ENCODE results near the gene FAM209B. TPM values are rescaled to one million over a fixed set of nuclear protein-coding genes. Genes with fewer than 3 reads are reported as not detected.
"Not testable (repeated sequence)": the region's sequence is repeated elsewhere in the genome, so short reads cannot be mapped to it uniquely, and the experiment has no call there.

Gene FAM209B
- total and polyA plus RNA-seq, 4 donors: 0.90 to 0.92 TPM; not detected in 2

- H3K4me1 ChIP-seq (ENCODE audit: control insufficient read depth in 1 of 2, insufficient read depth in 2 of 2, low read length in 2 of 2): no peaks in the 10 kb centered on the region
- intact Hi-C loops (cut with DNase I): loop anchor here in 1 of 2 donors (5.0 kb wide), 1 partner anchor 794 kb away; no protein-coding TSS in a partner anchor
- H3K27ac ChIP-seq (ENCODE audit: low read depth in 1 of 2, low read length in 2 of 2): no peak overlapping the region
- H3K4me3 ChIP-seq (ENCODE audit: low read length in 2 of 2): no peak overlapping the region
- no peak for DNase-seq
- no peaks in the 10 kb centered on the region for H3K36me3 ChIP-seq (ENCODE audit: control insufficient read depth in 1 of 2, insufficient read depth in 2 of 2, low read length in 1 of 2)
- H3K9me3 ChIP-seq (ENCODE audit: control insufficient read depth, low read length): peaks cover 2% of the 10 kb centered on the region
- no peak for ATAC-seq (ENCODE audit: low FRiP score)
- WGBS, 2 donors: 60 to 70% methylated on average over 8 of the region's 8 CpGs
- no peaks in the 10 kb centered on the region for H3K27me3 ChIP-seq (ENCODE audit: control insufficient read depth in 1 of 2, insufficient read depth in 2 of 2, low read length in 1 of 2)
Measured at GRCh38 chr20:56552911-56553629, 20.0 kb downstream of the FAM209B start.

- Histone ChIP-seq H3K9me3 (ENCODE audit: control insufficient read depth, low read length) (no peaks in the 10 kb centered on the region), H3K27ac (ENCODE audit: low read depth in 1 of 2, low read length in 2 of 2) (no peak overlapping the region), H3K4me1 (ENCODE audit: control insufficient read depth in 1 of 2, insufficient read depth in 2 of 2, low read length in 2 of 2) (no peaks in the 10 kb centered on the region), H3K4me3 (ENCODE audit: low read length in 2 of 2) (no peak overlapping the region), H3K27me3 (ENCODE audit: control insufficient read depth in 1 of 2, insufficient read depth in 2 of 2, low read length in 1 of 2) (no peaks in the 10 kb centered on the region), H3K36me3 (ENCODE audit: control insufficient read depth in 1 of 2, insufficient read depth in 2 of 2, low read length in 1 of 2) (no peaks in the 10 kb centered on the region)
- ATAC-seq (ENCODE audit: low FRiP score): peak; percentile 54
- WGBS, 2 donors: 15 to 18% methylated on average over 4 of the region's 4 CpGs
- no peak for DNase-seq
- intact Hi-C loops (cut with DNase I): loop anchor here in 1 of 2 donors (5.0 kb wide), 1 partner anchor 792 kb away; no protein-coding TSS in a partner anchor
Measured at GRCh38 chr20:56554869-56555268, 21.8 kb downstream of the FAM209B start.

GRCh38 chr20:56558968-56559367 is 25.9 kb downstream of the FAM209B start:
- 75 to 76% methylated on average over 6 of the region's 6 CpGs for WGBS, 2 donors
- Histone ChIP-seq H3K9me3 (ENCODE audit: control insufficient read depth, low read length) (no peaks in the 10 kb centered on the region), H3K4me3 (ENCODE audit: low read length in 2 of 2) (no peak overlapping the region), H3K36me3 (ENCODE audit: control insufficient read depth in 1 of 2, insufficient read depth in 2 of 2, low read length in 1 of 2) (no peaks in the 10 kb centered on the region), H3K27me3 (ENCODE audit: control insufficient read depth in 1 of 2, insufficient read depth in 2 of 2, low read length in 1 of 2) (no peaks in the 10 kb centered on the region), H3K4me1 (ENCODE audit: control insufficient read depth in 1 of 2, insufficient read depth in 2 of 2, low read length in 2 of 2) (no peaks in the 10 kb centered on the region), H3K27ac (ENCODE audit: low read depth in 1 of 2, low read length in 2 of 2) (no peak overlapping the region)
- DNase-seq: no peak
- intact Hi-C loops (cut with DNase I): no loop called here
- no peak for ATAC-seq (ENCODE audit: low FRiP score)

- DNase-seq; H3K27ac ChIP-seq (ENCODE audit: low read depth in 1 of 2, low read length in 2 of 2); H3K4me3 ChIP-seq (ENCODE audit: low read length in 2 of 2); H3K4me1 ChIP-seq (ENCODE audit: control insufficient read depth in 1 of 2, insufficient read depth in 2 of 2, low read length in 2 of 2); H3K36me3 ChIP-seq (ENCODE audit: control insufficient read depth in 1 of 2, insufficient read depth in 2 of 2, low read length in 1 of 2); intact Hi-C loops (cut with DNase I); ATAC-seq (ENCODE audit: low FRiP score); H3K27me3 ChIP-seq (ENCODE audit: control insufficient read depth in 1 of 2, insufficient read depth in 2 of 2, low read length in 1 of 2); H3K9me3 ChIP-seq (ENCODE audit: control insufficient read depth, low read length): not testable (repeated sequence)
- WGBS, 2 donors: 89 to 93% methylated on average over 6 of the region's 6 CpGs
Measured at GRCh38 chr20:56564526-56564925, 31.5 kb downstream of the FAM209B start.

- no peak for DNase-seq
- H3K4me1 ChIP-seq (ENCODE audit: control insufficient read depth in 1 of 2, insufficient read depth in 2 of 2, low read length in 2 of 2): no peaks in the 10 kb centered on the region
- intact Hi-C loops (cut with DNase I): no loop called here
- H3K4me3 ChIP-seq (ENCODE audit: low read length in 2 of 2): no peak overlapping the region
- H3K36me3 ChIP-seq (ENCODE audit: control insufficient read depth in 1 of 2, insufficient read depth in 2 of 2, low read length in 1 of 2): no peaks in the 10 kb centered on the region
- ATAC-seq (ENCODE audit: low FRiP score): no peak
- 50 to 64% methylated on average over 4 of the region's 4 CpGs for WGBS, 2 donors
- H3K27me3 ChIP-seq (ENCODE audit: control insufficient read depth in 1 of 2, insufficient read depth in 2 of 2, low read length in 1 of 2): peaks cover 0 to 1% of the 10 kb centered on the region in 2 donors
- H3K27ac ChIP-seq (ENCODE audit: low read depth in 1 of 2, low read length in 2 of 2): no peak overlapping the region
- H3K9me3 ChIP-seq (ENCODE audit: control insufficient read depth, low read length): no peaks in the 10 kb centered on the region
Measured at GRCh38 chr20:56565511-56565910, 32.5 kb downstream of the FAM209B start.

- Histone ChIP-seq H3K4me3 (ENCODE audit: low read length in 2 of 2) (no peak overlapping the region), H3K36me3 (ENCODE audit: control insufficient read depth in 1 of 2, insufficient read depth in 2 of 2, low read length in 1 of 2) (no peaks in the 10 kb centered on the region), H3K9me3 (ENCODE audit: control insufficient read depth, low read length) (no peaks in the 10 kb centered on the region), H3K4me1 (ENCODE audit: control insufficient read depth in 1 of 2, insufficient read depth in 2 of 2, low read length in 2 of 2) (no peaks in the 10 kb centered on the region), H3K27me3 (ENCODE audit: control insufficient read depth in 1 of 2, insufficient read depth in 2 of 2, low read length in 1 of 2) (peaks cover 0 to 1% of the 10 kb centered on the region in 2 donors), H3K27ac (ENCODE audit: low read depth in 1 of 2, low read length in 2 of 2) (no peak overlapping the region)
- no peak for DNase-seq
- 23 to 25% methylated on average over 3 of the region's 3 CpGs for WGBS, 2 donors
- intact Hi-C loops (cut with DNase I): no loop called here
- ATAC-seq (ENCODE audit: low FRiP score): no peak
Measured at GRCh38 chr20:56566621-56567020, 33.6 kb downstream of the FAM209B start.

- no peak overlapping the region for H3K27ac ChIP-seq (ENCODE audit: low read depth in 1 of 2, low read length in 2 of 2)
- ATAC-seq (ENCODE audit: low FRiP score) (no peak), DNase-seq (no peak)
- intact Hi-C loops (cut with DNase I): no loop called here
- WGBS, 2 donors: 0 to 21% methylated on average over 2 of the region's 2 CpGs
- H3K27me3 ChIP-seq (ENCODE audit: control insufficient read depth in 1 of 2, insufficient read depth in 2 of 2, low read length in 1 of 2): peaks cover 0 to 1% of the 10 kb centered on the region in 2 donors
- H3K9me3 ChIP-seq (ENCODE audit: control insufficient read depth, low read length): no peaks in the 10 kb centered on the region
- no peaks in the 10 kb centered on the region for H3K4me1 ChIP-seq (ENCODE audit: control insufficient read depth in 1 of 2, insufficient read depth in 2 of 2, low read length in 2 of 2)
- no peak overlapping the region for H3K4me3 ChIP-seq (ENCODE audit: low read length in 2 of 2)
- no peaks in the 10 kb centered on the region for H3K36me3 ChIP-seq (ENCODE audit: control insufficient read depth in 1 of 2, insufficient read depth in 2 of 2, low read length in 1 of 2)
Measured at GRCh38 chr20:56570832-56571231, 37.8 kb downstream of the FAM209B start.

GRCh38 chr20:56572172-56572571 is 39.1 kb downstream of the FAM209B start:
- 80 to 87% methylated on average over 4 of the region's 4 CpGs for WGBS, 2 donors

GRCh38 chr20:56573986-56574385 is 40.9 kb downstream of the FAM209B start:
- DNase-seq: peak in 1 of 2 donors; percentile 9
- Histone ChIP-seq H3K27ac (ENCODE audit: low read depth in 1 of 2, low read length in 2 of 2) (no peak overlapping the region), H3K36me3 (ENCODE audit: control insufficient read depth in 1 of 2, insufficient read depth in 2 of 2, low read length in 1 of 2) (no peaks in the 10 kb centered on the region), H3K9me3 (ENCODE audit: control insufficient read depth, low read length) (no peaks in the 10 kb centered on the region), H3K4me3 (ENCODE audit: low read length in 2 of 2) (no peak overlapping the region), H3K4me1 (ENCODE audit: control insufficient read depth in 1 of 2, insufficient read depth in 2 of 2, low read length in 2 of 2) (no peaks in the 10 kb centered on the region), H3K27me3 (ENCODE audit: control insufficient read depth in 1 of 2, insufficient read depth in 2 of 2, low read length in 1 of 2) (no peaks in the 10 kb centered on the region)
- no peak for ATAC-seq (ENCODE audit: low FRiP score)
- 66 to 84% methylated on average over 5 of the region's 5 CpGs for WGBS, 2 donors
- intact Hi-C loops (cut with DNase I): no loop called here

More at GRCh38 chr20:56572172-56572571, 39.1 kb downstream of the FAM209B start:
- Histone ChIP-seq H3K4me3 (ENCODE audit: low read length in 2 of 2) (no peak overlapping the region), H3K27me3 (ENCODE audit: control insufficient read depth in 1 of 2, insufficient read depth in 2 of 2, low read length in 1 of 2) (no peaks in the 10 kb centered on the region), H3K9me3 (ENCODE audit: control insufficient read depth, low read length) (no peaks in the 10 kb centered on the region), H3K36me3 (ENCODE audit: control insufficient read depth in 1 of 2, insufficient read depth in 2 of 2, low read length in 1 of 2) (no peaks in the 10 kb centered on the region), H3K4me1 (ENCODE audit: control insufficient read depth in 1 of 2, insufficient read depth in 2 of 2, low read length in 2 of 2) (no peaks in the 10 kb centered on the region), H3K27ac (ENCODE audit: low read depth in 1 of 2, low read length in 2 of 2) (no peak overlapping the region)
- intact Hi-C loops (cut with DNase I): no loop called here
- ATAC-seq (ENCODE audit: low FRiP score) (no peak), DNase-seq (no peak)
